Heart left ventricle (tissue), 16 donors: ENCODE results near the gene RHBDF2. TPM values are rescaled to one million over a fixed set of nuclear protein-coding genes. Genes with fewer than 3 reads are reported as not detected.

ENCODE experiments used
- ATAC-seq, 4 donors: fragments of 200-7000 bp; cut with Tn5 transposase; one replicate each; pipeline ENCODE4 v1.9.1; 2020 to 2022; ENCODE audit warnings: moderate library complexity in 4 of 4, mild to moderate bottlenecking in 3 of 4, moderate number of reproducible peaks in 1 of 4
- DNase-seq, 5 donors: peaks; one replicate each; pipeline ENCODE4 v3.0.0-alpha.2; 2020
- H3K27ac ChIP-seq, 12 donors: fragments of 200-600 bp; sonication (generic) in 4 of 12; one replicate each; pipeline versions ENCODE4 v1.5.0 to v1.8.0; 2016 to 2022; ENCODE audit warnings: mild to moderate bottlenecking in 2 of 12
- H3K27me3 ChIP-seq, 9 donors: fragments of 200-600 bp; sonication (generic) in 2 of 9; one replicate each; pipeline versions ENCODE4 v1.5.1 to v1.8.0; 2016 to 2022; ENCODE audit warnings: mild to moderate bottlenecking in 3 of 9
- H3K36me3 ChIP-seq, 9 donors: fragments of 200-600 bp; sonication (generic) in 2 of 9; one replicate each; pipeline versions ENCODE4 v1.5.0 to v1.8.0; 2018 to 2022; ENCODE audit warnings: mild to moderate bottlenecking in 2 of 9
- H3K4me1 ChIP-seq, 12 donors: fragments of 200-600 bp; sonication (generic) in 4 of 12; one replicate each; pipeline versions ENCODE4 v1.5.0 to v1.8.0; 2016 to 2022; ENCODE audit warnings: mild to moderate bottlenecking in 3 of 12
- H3K4me3 ChIP-seq, 12 donors: fragments of 200-600 bp; sonication (generic) in 4 of 12; one replicate each; pipeline versions ENCODE4 v1.5.0 to v1.8.0; 2017 to 2022; ENCODE audit warnings: mild to moderate bottlenecking in 9 of 12, moderate library complexity in 4 of 12
- H3K9me3 ChIP-seq, 12 donors: fragments of 200-600 bp; sonication (generic) in 4 of 12; one replicate each; pipeline versions ENCODE4 v1.5.0 to v1.8.0; 2016 to 2022; ENCODE audit warnings: mild to moderate bottlenecking in 1 of 12
- CTCF ChIP-seq, 12 donors: fragments of 200-600 bp; sonication (generic) in 4 of 12; IDR thresholded peaks; one replicate each; pipeline versions ENCODE4 v1.5.0 to v1.8.0; 2018 to 2022; ENCODE audit warnings: antibody characterized with exemption in 12 of 12, mild to moderate bottlenecking in 5 of 12
- POLR2A ChIP-seq, 2 donors: fragments of 450-650 bp; IDR thresholded peaks; one replicate each; pipeline ENCODE4 v1.6.1; 2017; ENCODE audit warnings: antibody characterized with exemption in 2 of 2, mild to moderate bottlenecking in 2 of 2, moderate library complexity in 2 of 2
- WGBS, 4 donors: extraction: QIAGEN DNeasy Blood & Tissue Kit in 2 of 4; methylation state at CpG; one replicate each; pipeline versions ENCODE4 v1.1.5 to v1.1.7; 2013 to 2018; 5-methylcytosine and 5-hydroxymethylcytosine counted together
- intact Hi-C, 10 donors: fragments of 100-400 bp; cut with DNase I; formaldehyde crosslinking; loops; one replicate each; pipeline versions ENCODE4 v1.11.1 to v1.14.2; 2022
- polyA plus RNA-seq, 2 donors: library from polyadenylated mRNA; stranded (reverse); fragments of 200-250 nt; gene quantifications; one replicate each; pipeline ENCODE4 v1.2.3, GENCODE V29; 2013
- total RNA-seq, 9 donors: library from RNA; depleted of rRNA in 2 of 9; stranded (reverse); fragments of >200 nt in 2 of 9; fragmentation: NEBNext Ultra II Directional in 3 of 9; extraction: Animal tissue kit (Norgen Biotek cat#: 25700) in 3 of 9; gene quantifications; one replicate each; pipeline versions ENCODE4 v1.1.0 to v1.2.4, GENCODE V29; 2016 to 2023
- donor health status: ischemic (EF 13 %, LVEDD 7.1; RV severe dilation, severe dysfunction).
- donor health status: healthy with polysubstance abuse.
- donor health status: DM: no; HTN: yes; CAD: no.
- donor health status: DM: no; HTN: no; CAD: no.
- donor health status: ischemic (EF 25% LVEDD 6.9; RV normal size, moderate dysfunction).
- donor health status: ischemic (EF 25% LVEDD 5.7; RV mildly dilated, moderate dysfunction).
- donor health status: healthy.
- donor health status: DM: yes; HTN: yes; CAD: no.
- donor health status: ischemic (EF 35%, LVEDD 5.7; RV mildly dilated, moderate dysfunction).
- donor health status: nonischemic (EF 11% LVEDD 7.7; RV severe dilation, severe dysfunction).
- donor health status: DM: yes; HTN: yes; CAD: no.
- donor health status: PGD.
- donor health status: ischemic (EF 29% LVEDD 5.4; RV normal size, mild dysfunction).
- donor health status: nonischemic (EF 23%, LVEDD 6.1; RV moderate dilation, normal function).

Gene RHBDF2
- total and polyA plus RNA-seq, 11 donors, result 6.3 to 49.4 (median 14.1) TPM

GRCh38 chr17:76495663-76496400, 5.4 kb downstream of the RHBDF2 start:
- Histone ChIP-seq H3K27ac (peak overlapping the region in 2 of 12 donors; percentile 18 to 98), H3K9me3 (no peaks in the 10 kb centered on the region), H3K4me1 (peaks cover 12 to 99% (median 59%) of the 10 kb centered on the region in 12 donors), H3K27me3 (no peaks in the 10 kb centered on the region), H3K4me3 (no peak overlapping the region), H3K36me3 (peaks cover 0 to 5% (median 0%) of the 10 kb centered on the region in 9 donors)
- DNase-seq (no peak), ATAC-seq (no peak)
- intact Hi-C loops, result no loop called here
- TF ChIP-seq CTCF (IDR thresholded peaks at IDR 0.05) (no peak), POLR2A (IDR thresholded peaks at IDR 0.05) (no peak)
- 77 to 85% (median 81%) methylated on average over 8 to 16 of the region's 16 CpGs for WGBS, 4 donors

- peak overlapping the region in 6 of 12 donors; percentile 2 to 47 (median 12) for H3K4me3 ChIP-seq
- 77 to 87% (median 83%) methylated on average over 14 to 21 of the region's 21 CpGs for WGBS, 4 donors
- no peaks in the 10 kb centered on the region for H3K27me3 ChIP-seq
- DNase-seq, result no peak
- intact Hi-C loops, result no loop called here
- H3K27ac ChIP-seq, result peak overlapping the region; percentile 62 to 98 (median 78)
- no peak for ATAC-seq
- H3K4me1 ChIP-seq, result peaks cover 6 to 98% (median 41%) of the 10 kb centered on the region in 12 donors
- TF ChIP-seq CTCF (IDR thresholded peaks at IDR 0.05) (no peak), POLR2A (IDR thresholded peaks at IDR 0.05) (no peak)
- H3K9me3 ChIP-seq, result no peaks in the 10 kb centered on the region
- H3K36me3 ChIP-seq, result peaks cover 0 to 5% (median 0%) of the 10 kb centered on the region in 9 donors
Observed at GRCh38 chr17:76493505-76494167, 7.6 kb downstream of the RHBDF2 start.

- Histone ChIP-seq H3K27ac (peak overlapping the region; percentile 62 to 98 (median 78)), H3K4me3 (peak overlapping the region in 8 of 12 donors; percentile 2 to 47 (median 19)), H3K27me3 (no peaks in the 10 kb centered on the region), H3K9me3 (no peaks in the 10 kb centered on the region), H3K4me1 (peaks cover 6 to 97% (median 36%) of the 10 kb centered on the region in 12 donors), H3K36me3 (peaks cover 0 to 5% (median 0%) of the 10 kb centered on the region in 9 donors)
- intact Hi-C loops, result no loop called here
- 30 to 38% (median 32%) methylated on average over 15 of the region's 15 CpGs for WGBS, 4 donors
- no peak for TF ChIP-seq CTCF (IDR thresholded peaks at IDR 0.05)
- TF ChIP-seq POLR2A (IDR thresholded peaks at IDR 0.05), result no peak
- DNase-seq, result peak; percentile 62 to 85 (median 83)
- peak; percentile 54 to 68 (median 65) for ATAC-seq
Observed at GRCh38 chr17:76492989-76493501, 8.2 kb downstream of the RHBDF2 start.
